Right lobe of liver (tissue), 4 donors: Measurements from ENCODE around the gene KLHDC1.

Experiments used
- POLR2A ChIP-seq: fragments of 450-650 bp; IDR thresholded peaks from one replicate; pipeline ENCODE4 v1.6.1; 2017; ENCODE audit warnings: antibody characterized with exemption, mild to moderate bottlenecking
- TF ChIP-seq, protein P1 (sequence below), 4 donors: fragments of 200-600 bp in 3 of 4; fragments of 450-650 bp in 1 of 4; IDR thresholded peaks; one replicate each; pipeline versions ENCODE4 v1.5.1 to v1.8.0; 2016 to 2022; ENCODE audit warnings: antibody characterized with exemption in 4 of 4, mild to moderate bottlenecking in 2 of 4
- donor health status: DM: no; HTN: no; CAD: no.
- donor health status: DM: no; HTN: no; CAD: no.
- donor health status: DM: no; HTN: yes; CAD: no.

- no peak for TF ChIP-seq POLR2A
- TF ChIP-seq, protein P1, sequence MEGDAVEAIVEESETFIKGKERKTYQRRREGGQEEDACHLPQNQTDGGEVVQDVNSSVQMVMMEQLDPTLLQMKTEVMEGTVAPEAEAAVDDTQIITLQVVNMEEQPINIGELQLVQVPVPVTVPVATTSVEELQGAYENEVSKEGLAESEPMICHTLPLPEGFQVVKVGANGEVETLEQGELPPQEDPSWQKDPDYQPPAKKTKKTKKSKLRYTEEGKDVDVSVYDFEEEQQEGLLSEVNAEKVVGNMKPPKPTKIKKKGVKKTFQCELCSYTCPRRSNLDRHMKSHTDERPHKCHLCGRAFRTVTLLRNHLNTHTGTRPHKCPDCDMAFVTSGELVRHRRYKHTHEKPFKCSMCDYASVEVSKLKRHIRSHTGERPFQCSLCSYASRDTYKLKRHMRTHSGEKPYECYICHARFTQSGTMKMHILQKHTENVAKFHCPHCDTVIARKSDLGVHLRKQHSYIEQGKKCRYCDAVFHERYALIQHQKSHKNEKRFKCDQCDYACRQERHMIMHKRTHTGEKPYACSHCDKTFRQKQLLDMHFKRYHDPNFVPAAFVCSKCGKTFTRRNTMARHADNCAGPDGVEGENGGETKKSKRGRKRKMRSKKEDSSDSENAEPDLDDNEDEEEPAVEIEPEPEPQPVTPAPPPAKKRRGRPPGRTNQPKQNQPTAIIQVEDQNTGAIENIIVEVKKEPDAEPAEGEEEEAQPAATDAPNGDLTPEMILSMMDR (IDR thresholded peaks at IDR 0.05) = no peak
Observed at GRCh38 chr14:49691031-49691430, 1.9 kb upstream of the KLHDC1 start.
